ENCODE measurements around the gene RPA1. TPM values are rescaled to one million over a fixed set of nuclear protein-coding genes. Genes with fewer than 3 reads are reported as not detected.
"Not testable (repeated sequence)": the region's sequence is repeated elsewhere in the genome, so short reads cannot be mapped to it uniquely, and the experiment has no call there.

Gene RPA1
- total RNA-seq, 1 experiment from 2014 or later = 198 TPM

DNA sequence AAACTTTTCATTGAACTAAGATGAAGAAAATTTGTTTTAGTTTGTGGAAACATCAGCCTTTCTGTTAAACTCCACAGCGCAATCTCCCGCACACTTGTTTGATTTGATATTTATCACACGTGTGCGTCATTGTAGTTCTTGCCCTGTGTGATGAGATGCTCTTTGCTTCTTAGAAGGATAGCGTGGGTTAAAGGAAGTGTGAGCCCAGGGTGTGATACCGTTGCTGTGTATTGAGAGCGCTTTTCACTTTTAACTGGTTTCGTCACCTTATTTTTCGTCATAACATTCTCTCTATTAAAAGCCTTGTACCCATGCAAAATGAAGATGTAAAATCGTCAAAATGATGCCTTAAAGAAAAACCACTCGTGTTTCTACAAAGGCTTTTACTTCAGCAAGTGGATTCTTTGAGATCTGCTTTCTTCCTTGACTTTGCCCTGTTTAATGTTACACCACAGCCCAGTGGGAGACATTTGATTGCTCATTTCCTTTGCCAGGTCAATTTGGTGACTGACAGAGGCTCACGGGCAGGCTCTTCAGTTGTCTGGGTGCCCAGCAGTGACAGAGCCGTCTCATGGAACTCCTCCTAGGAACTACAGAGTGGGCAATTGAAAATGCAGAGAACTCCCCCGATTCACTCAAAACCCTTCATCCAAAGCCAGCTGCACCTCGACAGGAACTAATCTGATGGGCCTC is 61.1 kb downstream of the RPA1 start (continued):
- TF ChIP-seq, protein P1, sequence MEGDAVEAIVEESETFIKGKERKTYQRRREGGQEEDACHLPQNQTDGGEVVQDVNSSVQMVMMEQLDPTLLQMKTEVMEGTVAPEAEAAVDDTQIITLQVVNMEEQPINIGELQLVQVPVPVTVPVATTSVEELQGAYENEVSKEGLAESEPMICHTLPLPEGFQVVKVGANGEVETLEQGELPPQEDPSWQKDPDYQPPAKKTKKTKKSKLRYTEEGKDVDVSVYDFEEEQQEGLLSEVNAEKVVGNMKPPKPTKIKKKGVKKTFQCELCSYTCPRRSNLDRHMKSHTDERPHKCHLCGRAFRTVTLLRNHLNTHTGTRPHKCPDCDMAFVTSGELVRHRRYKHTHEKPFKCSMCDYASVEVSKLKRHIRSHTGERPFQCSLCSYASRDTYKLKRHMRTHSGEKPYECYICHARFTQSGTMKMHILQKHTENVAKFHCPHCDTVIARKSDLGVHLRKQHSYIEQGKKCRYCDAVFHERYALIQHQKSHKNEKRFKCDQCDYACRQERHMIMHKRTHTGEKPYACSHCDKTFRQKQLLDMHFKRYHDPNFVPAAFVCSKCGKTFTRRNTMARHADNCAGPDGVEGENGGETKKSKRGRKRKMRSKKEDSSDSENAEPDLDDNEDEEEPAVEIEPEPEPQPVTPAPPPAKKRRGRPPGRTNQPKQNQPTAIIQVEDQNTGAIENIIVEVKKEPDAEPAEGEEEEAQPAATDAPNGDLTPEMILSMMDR (IDR thresholded peaks at IDR 0.05 in 2 of 3, conservative IDR thresholded peaks at IDR 0.05 in 1 of 3; ENCODE audit: borderline replicate concordance in 1 of 3, insufficient read depth in 1 of 3, low read depth in 2 of 3, low read length in 2 of 3) = no peak

DNA sequence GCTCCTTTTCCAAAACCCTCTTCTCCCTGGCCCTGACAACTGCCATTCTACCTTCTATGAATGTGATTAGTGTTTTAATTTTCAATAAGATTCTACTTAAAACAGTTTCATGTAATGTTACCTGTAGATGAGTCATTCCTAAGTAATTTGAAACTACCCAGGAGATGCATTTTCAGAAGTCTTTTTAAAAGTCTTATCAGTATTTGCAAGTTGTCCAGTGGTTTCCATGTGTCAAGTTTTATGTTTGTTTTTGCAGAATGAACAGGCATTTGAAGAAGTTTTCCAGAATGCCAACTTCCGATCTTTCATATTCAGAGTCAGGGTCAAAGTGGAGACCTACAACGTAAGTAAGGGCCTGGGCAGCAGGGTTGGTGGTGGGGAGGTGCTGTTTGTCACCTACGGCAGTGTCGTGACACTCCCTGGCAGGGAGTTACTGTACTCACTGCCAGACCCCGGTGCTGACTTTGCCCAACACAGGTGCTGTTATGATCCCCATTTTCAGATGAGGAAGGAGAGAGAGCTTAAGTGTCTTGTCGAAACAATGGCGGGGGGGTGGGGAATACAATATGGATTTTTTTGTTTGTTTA is 65.0 kb downstream of the RPA1 start:
- ChIA-PET RAD21 (ENCODE audit: low non-redundant PET in 1 of 2, low total read pairs in 2 of 2, uncharacterized antibody in 2 of 2, unreplicated experiment in 2 of 2) (no interaction called here), POLR2A (no interaction called here), CTCF (no interaction called here)
- Histone ChIP-seq H3K9me2 (ENCODE audit: insufficient read depth) (no peaks in the 10 kb centered on the region), H3K4me3 (replicated peaks in 1 of 2; ENCODE audit: low read depth in 1 of 2, low read length in 2 of 2) (no peak overlapping the region), H3K9ac (ENCODE audit: low read length) (no peak overlapping the region), H3K27me3 (ENCODE audit: insufficient read depth, low read length) (no peaks in the 10 kb centered on the region), H3K36me3 (ENCODE audit: control insufficient read depth in 1 of 2, insufficient read depth in 2 of 2, low read length in 2 of 2) (peaks cover 53% of the 10 kb centered on the region in 2 experiments; a peak in 3 of 4 replicates), H3K4me2 (ENCODE audit: low read length) (no peak overlapping the region), H3K79me2 (ENCODE audit: insufficient read depth, low read length) (no peaks in the 10 kb centered on the region), H3K27ac (ENCODE audit: low read depth, low read length) (no peak overlapping the region), H3K4me1 (ENCODE audit: control insufficient read depth in 1 of 2, insufficient read depth in 2 of 2, low read length in 2 of 2) (no peaks in the 10 kb centered on the region), H2AFZ (ENCODE audit: low read depth, low read length, poor library complexity, severe bottlenecking) (no peak overlapping the region), H4K20me1 (ENCODE audit: insufficient read depth) (no peaks in the 10 kb centered on the region), H3K9me3 (ENCODE audit: control insufficient read depth in 1 of 2, insufficient read depth in 1 of 2, low read depth in 1 of 2, low read length in 2 of 2) (no peaks in the 10 kb centered on the region)
- intact Hi-C loops (cut with micrococcal nuclease) = no loop called here
- BruUV-seq (replicated peaks) = no TSS peak
- TF ChIP-seq YY1 (IDR thresholded peaks at IDR 0.05; ENCODE audit: extremely low read depth, insufficient replicate concordance, low read depth, low read length) (no peak), EGR1 (IDR thresholded peaks at IDR 0.05; ENCODE audit: low read depth) (no peak), ELF1 (IDR thresholded peaks at IDR 0.05; ENCODE audit: borderline replicate concordance, low read depth) (no peak), SIN3A (IDR thresholded peaks at IDR 0.05; ENCODE audit: low read depth) (no peak), FOSL1 (IDR thresholded peaks at IDR 0.05; ENCODE audit: low read depth) (no peak), ZFX (IDR thresholded peaks at IDR 0.05) (no peak), CEBPB (IDR thresholded peaks at IDR 0.05; ENCODE audit: low read depth) (no peak)
- DNase-seq (ENCODE audit: low read depth, low spot score) (no peak), ATAC-seq (no peak)

DNA sequence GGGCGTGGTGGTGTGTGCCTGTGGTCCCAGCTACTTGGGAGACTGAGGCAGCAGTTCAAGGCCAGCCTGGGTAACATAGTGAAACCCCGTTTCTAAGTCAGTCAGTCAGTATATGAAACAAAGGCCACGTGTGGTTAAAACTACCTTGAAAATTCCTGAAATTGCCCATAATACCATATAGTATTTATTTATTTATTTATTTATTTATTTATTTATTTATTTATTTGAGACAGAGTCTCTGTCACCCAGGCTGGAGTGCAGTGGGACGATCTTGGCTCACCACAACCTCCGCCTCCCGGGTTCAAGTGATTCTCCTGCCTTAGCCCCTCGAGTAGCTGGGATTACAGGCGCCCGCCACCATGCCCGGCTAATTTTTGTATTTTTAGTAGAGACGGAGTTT is 65.7 kb downstream of the RPA1 start:
- H2AFZ ChIP-seq (ENCODE audit: low read depth, low read length, poor library complexity, severe bottlenecking); CTCF ChIA-PET; BruUV-seq (replicated peaks); H3K4me3 ChIP-seq (replicated peaks in 1 of 2; ENCODE audit: low read depth in 1 of 2, low read length in 2 of 2); H3K4me2 ChIP-seq (ENCODE audit: low read length); H3K9ac ChIP-seq (ENCODE audit: low read length); H3K27me3 ChIP-seq (ENCODE audit: insufficient read depth, low read length); intact Hi-C loops (cut with micrococcal nuclease); DNase-seq (ENCODE audit: low read depth, low spot score); POLR2A ChIA-PET; H4K20me1 ChIP-seq (ENCODE audit: insufficient read depth); H3K79me2 ChIP-seq (ENCODE audit: insufficient read depth, low read length); RAD21 ChIA-PET (ENCODE audit: low non-redundant PET in 1 of 2, low total read pairs in 2 of 2, uncharacterized antibody in 2 of 2, unreplicated experiment in 2 of 2); ATAC-seq; H3K4me1 ChIP-seq (ENCODE audit: control insufficient read depth in 1 of 2, insufficient read depth in 2 of 2, low read length in 2 of 2); H3K9me3 ChIP-seq (ENCODE audit: control insufficient read depth in 1 of 2, insufficient read depth in 1 of 2, low read depth in 1 of 2, low read length in 2 of 2); H3K9me2 ChIP-seq (ENCODE audit: insufficient read depth); H3K27ac ChIP-seq (ENCODE audit: low read depth, low read length): not testable (repeated sequence)
- H3K36me3 ChIP-seq (ENCODE audit: control insufficient read depth in 1 of 2, insufficient read depth in 2 of 2, low read length in 2 of 2) = peaks cover 51 to 53% of the 10 kb centered on the region in 2 experiments; a peak in 3 of 4 replicates
